OCI-LY3 (cell line): Measurements from ENCODE around the gene SOX8.

ENCODE experiments used
- CTCF ChIP-seq: fragments of 200-600, 300-600 bp; sonication (generic); IDR thresholded peaks from 2 replicates; pipeline ENCODE4 v1.5.1; 2014; ENCODE audit warnings: antibody characterized with exemption, low read length, low read depth
- EZH2phosphoT487 ChIP-seq: fragments of 200-600 bp; shearing (Covaris generic); IDR thresholded peaks from 2 replicates; pipeline ENCODE4 v1.6.1; 2018; ENCODE audit warnings: antibody characterized with exemption, mixed run types, low read depth

GRCh38 chr16:932831-933330 lies 48.7 kb upstream of the SOX8 start:
- TF ChIP-seq EZH2phosphoT487, result no peak
- no peak for TF ChIP-seq CTCF
